ENCODE results near the gene SH2D4B. TPM values are rescaled to one million over a fixed set of nuclear protein-coding genes. Genes with fewer than 3 reads are reported as not detected.
A peak's percentile ranks its signal among the peaks of the same experiment; 100 is the strongest.
"Not testable (repeated sequence)": the region's sequence is repeated elsewhere in the genome, so short reads cannot be mapped to it uniquely, and the experiment has no call there.

The SH2D4B gene
- total RNA-seq, 1 experiment from 2014 or later = 0.08 TPM

DNA sequence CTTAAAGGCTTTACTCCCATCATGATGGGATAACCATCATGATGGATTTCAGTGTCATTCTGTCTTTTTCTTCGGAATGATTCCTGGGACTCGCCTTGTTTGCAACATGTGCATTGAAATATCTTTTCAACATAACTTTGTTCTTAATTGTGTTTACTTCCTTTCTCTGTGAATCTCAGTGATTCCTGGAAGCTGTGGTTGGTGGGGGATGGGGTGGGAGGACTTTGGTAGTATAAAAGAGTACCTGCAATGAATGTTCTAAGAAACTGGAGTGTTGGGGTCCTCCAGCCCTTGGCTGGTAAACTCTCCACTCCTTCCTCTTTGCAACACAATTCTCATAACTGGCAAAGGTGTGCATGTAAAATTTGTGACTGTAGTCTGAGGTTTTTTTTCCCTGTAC lies 11.5 kb upstream of the SH2D4B start:
- H3K4me1 ChIP-seq (replicated peaks) = peaks cover 50% of the 10 kb centered on the region
- H3K9me3 ChIP-seq (replicated peaks) = no peaks in the 10 kb centered on the region
- no peaks in the 10 kb centered on the region for H3K27me3 ChIP-seq (replicated peaks)
- H3K36me3 ChIP-seq = peaks cover 13% of the 10 kb centered on the region
- no peak overlapping the region for H3K27ac ChIP-seq
- no peak for DNase-seq (ENCODE audit: low read depth in 1 of 2, low spot score in 2 of 2)
- no peak overlapping the region for H3K4me3 ChIP-seq

DNA sequence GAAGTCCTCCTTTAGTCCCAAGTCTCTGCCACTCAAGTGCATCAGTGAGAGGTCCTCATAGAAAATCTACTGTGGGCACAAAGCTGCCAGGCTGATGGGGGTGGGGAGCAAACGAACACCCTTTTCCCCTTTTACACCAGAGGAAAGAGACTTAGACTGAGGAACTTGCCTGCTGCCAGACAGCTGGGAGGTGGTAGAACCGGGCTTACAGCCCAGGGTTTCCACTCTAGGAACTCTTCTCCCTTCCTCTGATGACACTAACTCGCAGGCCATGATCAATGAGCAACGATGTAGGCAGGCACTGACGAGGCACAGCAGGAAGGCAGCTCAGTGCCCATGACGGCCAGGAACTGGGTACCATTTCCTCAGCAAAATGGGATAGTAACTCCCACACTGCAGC lies 11.0 kb upstream of the SH2D4B start:
- H3K27me3 ChIP-seq (replicated peaks) = no peaks in the 10 kb centered on the region
- peaks cover 56% of the 10 kb centered on the region for H3K4me1 ChIP-seq (replicated peaks)
- no peak overlapping the region for H3K4me3 ChIP-seq
- no peak for DNase-seq (ENCODE audit: low read depth in 1 of 2, low spot score in 2 of 2)
- peaks cover 9% of the 10 kb centered on the region for H3K36me3 ChIP-seq
- H3K27ac ChIP-seq = no peak overlapping the region
- no peaks in the 10 kb centered on the region for H3K9me3 ChIP-seq (replicated peaks)

DNA sequence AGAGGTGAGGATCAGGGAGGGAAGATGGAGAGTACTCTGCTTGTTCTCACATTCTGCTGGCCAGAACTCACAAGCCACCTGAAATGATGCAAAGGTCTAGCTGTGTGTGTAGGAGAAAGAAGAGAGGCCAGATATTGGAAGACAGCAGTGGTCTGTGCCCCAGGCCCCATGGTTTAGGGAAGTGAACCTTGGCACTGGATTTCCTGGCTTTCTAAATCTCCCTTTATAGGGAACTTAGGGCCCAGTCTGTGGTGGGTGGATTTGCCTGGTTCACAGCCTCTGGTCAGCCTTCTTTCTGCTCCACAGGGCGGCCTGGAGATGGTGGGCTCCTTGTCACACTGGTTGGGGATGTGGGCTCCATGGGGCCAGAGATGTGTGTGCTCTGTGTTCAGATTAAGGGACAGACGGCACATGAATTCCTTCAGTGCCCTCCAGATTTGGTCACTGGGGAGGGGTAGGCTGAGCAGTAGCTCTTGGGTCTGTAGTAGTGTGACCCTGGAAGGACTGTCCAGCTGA lies 9.5 kb upstream of the SH2D4B start:
- no peak for DNase-seq (ENCODE audit: low read depth in 1 of 2, low spot score in 2 of 2)
- Histone ChIP-seq H3K4me1 (replicated peaks) (peaks cover 69% of the 10 kb centered on the region), H3K36me3 (no peaks in the 10 kb centered on the region), H3K27ac (peak overlapping the region; percentile 91), H3K4me3 (no peak overlapping the region), H3K9me3 (replicated peaks) (no peaks in the 10 kb centered on the region), H3K27me3 (replicated peaks) (no peaks in the 10 kb centered on the region)

DNA sequence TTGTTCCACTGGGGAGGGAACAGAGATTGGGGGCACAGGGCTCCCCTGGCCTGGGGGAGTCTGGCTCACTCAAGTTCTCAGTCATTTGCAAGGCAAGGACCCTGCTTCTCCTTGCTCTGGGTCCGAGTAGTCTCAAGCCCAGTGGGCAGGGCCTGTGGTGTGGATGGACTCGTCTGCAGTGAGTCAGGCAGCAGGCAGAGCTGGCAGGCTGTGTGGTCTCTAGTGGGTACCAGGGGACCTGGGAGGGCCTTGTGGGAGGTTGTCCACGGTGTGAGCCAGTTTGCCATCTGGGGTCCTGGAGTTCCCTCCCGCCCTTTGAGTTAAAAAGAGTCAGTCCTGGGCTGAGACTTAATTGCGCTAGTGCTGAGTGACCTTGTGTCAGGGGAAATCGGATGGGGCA lies 8.8 kb upstream of the SH2D4B start:
- no peaks in the 10 kb centered on the region for H3K27me3 ChIP-seq (replicated peaks)
- peak in 1 of 2 experiments; percentile 87 for DNase-seq (ENCODE audit: low read depth in 1 of 2, low spot score in 2 of 2)

GRCh38 chr10:80529604-80530003 lies 8.1 kb upstream of the SH2D4B start:
- no peaks in the 10 kb centered on the region for H3K36me3 ChIP-seq
- no peak overlapping the region for H3K4me3 ChIP-seq
- no peaks in the 10 kb centered on the region for H3K27me3 ChIP-seq (replicated peaks)
- no peaks in the 10 kb centered on the region for H3K9me3 ChIP-seq (replicated peaks)
- H3K4me1 ChIP-seq (replicated peaks) = peaks cover 69% of the 10 kb centered on the region
- peak overlapping the region; percentile 91 for H3K27ac ChIP-seq
- DNase-seq (ENCODE audit: low read depth in 1 of 2, low spot score in 2 of 2) = peak; percentile 86 to 87

More for the DNA sequence above, 8.8 kb upstream of the SH2D4B start:
- Histone ChIP-seq H3K27ac (peak overlapping the region; percentile 91), H3K4me1 (replicated peaks) (peaks cover 69% of the 10 kb centered on the region), H3K9me3 (replicated peaks) (no peaks in the 10 kb centered on the region), H3K4me3 (no peak overlapping the region), H3K36me3 (no peaks in the 10 kb centered on the region)

DNA sequence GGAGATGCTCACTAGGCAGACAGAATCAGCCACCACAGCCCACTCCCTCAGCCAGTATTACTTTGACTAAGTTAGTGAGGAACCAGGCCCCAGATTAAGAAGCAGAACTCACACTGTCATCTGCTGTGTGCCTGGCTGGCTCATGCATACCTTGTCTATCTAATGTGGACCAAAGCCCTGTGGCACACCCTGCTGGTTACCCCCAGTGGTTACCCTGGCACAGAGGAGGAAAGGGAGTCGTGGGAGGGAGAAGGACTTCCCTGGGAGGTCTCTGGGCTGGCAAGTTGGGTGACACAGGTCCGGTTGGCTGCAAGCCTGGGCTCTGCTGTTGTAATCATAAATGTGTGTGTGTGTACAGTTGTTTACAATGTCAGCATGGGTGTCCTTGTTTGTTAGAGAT lies 7.5 kb upstream of the SH2D4B start:
- Histone ChIP-seq H3K4me3 (no peak overlapping the region), H3K27ac (peak overlapping the region; percentile 91), H3K27me3 (replicated peaks) (no peaks in the 10 kb centered on the region), H3K9me3 (replicated peaks) (no peaks in the 10 kb centered on the region), H3K36me3 (no peaks in the 10 kb centered on the region), H3K4me1 (replicated peaks) (peaks cover 69% of the 10 kb centered on the region)
- peak; percentile 98 for DNase-seq (ENCODE audit: low read depth in 1 of 2, low spot score in 2 of 2)

DNA sequence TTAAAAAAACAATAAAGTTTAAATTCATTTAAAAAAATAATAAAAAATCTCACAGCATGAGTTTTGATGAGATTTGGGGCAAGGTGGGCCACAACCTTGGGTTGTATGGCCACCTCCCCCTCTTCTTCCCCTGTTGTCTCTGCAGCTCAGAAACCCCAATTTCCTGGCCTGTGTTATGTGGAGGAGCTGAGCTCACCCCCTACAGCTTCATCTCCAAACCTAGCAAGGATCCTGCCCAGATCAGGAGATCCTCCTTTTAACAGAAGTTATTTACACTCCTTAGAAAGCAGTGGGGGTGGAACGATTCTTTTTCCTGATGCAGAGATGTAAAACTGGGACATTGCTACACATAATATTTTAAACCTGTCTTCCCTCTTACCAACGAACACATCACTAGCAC lies 6.9 kb upstream of the SH2D4B start:
- Histone ChIP-seq H3K9me3 (replicated peaks) (no peaks in the 10 kb centered on the region), H3K27ac (peak overlapping the region; percentile 91), H3K4me1 (replicated peaks) (peaks cover 64% of the 10 kb centered on the region), H3K4me3 (no peak overlapping the region), H3K27me3 (replicated peaks) (no peaks in the 10 kb centered on the region), H3K36me3 (no peaks in the 10 kb centered on the region)
- no peak for DNase-seq (ENCODE audit: low read depth in 1 of 2, low spot score in 2 of 2)

DNA sequence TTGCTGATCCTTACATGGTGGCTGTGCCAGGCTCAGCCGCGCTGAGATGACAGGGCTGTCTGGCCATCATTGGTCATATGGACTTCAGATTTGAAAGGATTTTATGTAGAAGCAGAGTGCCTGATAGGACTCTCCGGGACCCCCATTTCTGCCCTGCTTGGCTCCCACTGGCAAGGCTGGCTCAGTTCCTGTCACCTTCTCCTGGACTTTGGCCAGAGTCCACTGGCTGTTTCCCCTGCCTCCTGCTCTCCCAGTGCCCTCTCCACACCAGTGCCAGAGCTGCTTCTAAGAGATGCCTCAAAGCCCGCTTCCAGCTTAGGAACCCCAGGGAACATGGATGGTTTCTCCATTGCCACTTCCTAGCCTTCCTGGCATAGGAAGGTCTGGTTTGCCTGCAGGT lies 5.1 kb upstream of the SH2D4B start:
- H3K4me1 ChIP-seq (replicated peaks) = peaks cover 52% of the 10 kb centered on the region
- no peak for DNase-seq (ENCODE audit: low read depth in 1 of 2, low spot score in 2 of 2)

DNA sequence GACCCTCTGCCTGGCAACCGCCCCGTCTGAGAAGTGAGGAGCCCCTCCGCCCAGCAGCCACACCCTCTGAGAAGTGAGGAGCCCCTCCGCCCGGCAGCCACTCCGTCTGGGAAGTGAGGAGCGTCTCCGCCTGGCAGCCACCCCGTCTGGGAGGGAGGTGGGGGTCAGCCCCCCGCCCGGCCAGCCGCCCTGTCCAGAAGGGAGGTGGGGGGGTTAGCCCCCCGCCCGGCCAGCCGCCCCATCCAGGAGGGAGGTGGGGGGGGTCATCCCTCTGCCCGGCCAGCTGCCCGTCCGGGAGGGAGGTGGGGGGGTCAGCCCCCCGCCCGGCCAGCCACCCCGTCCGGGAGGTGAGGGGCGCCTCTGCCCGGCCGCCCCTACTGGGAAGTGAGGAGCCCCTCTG lies 3.6 kb upstream of the SH2D4B start:
- not testable (repeated sequence) for H3K9me3 ChIP-seq (replicated peaks); DNase-seq (ENCODE audit: low read depth in 1 of 2, low spot score in 2 of 2); H3K4me3 ChIP-seq; H3K36me3 ChIP-seq; H3K27ac ChIP-seq; H3K27me3 ChIP-seq (replicated peaks)
- H3K4me1 ChIP-seq (replicated peaks) = peaks cover 40% of the 10 kb centered on the region

More for the DNA sequence above, 5.1 kb upstream of the SH2D4B start:
- Histone ChIP-seq H3K27me3 (replicated peaks) (no peaks in the 10 kb centered on the region), H3K9me3 (replicated peaks) (no peaks in the 10 kb centered on the region), H3K4me3 (no peak overlapping the region), H3K27ac (no peak overlapping the region), H3K36me3 (no peaks in the 10 kb centered on the region)

DNA sequence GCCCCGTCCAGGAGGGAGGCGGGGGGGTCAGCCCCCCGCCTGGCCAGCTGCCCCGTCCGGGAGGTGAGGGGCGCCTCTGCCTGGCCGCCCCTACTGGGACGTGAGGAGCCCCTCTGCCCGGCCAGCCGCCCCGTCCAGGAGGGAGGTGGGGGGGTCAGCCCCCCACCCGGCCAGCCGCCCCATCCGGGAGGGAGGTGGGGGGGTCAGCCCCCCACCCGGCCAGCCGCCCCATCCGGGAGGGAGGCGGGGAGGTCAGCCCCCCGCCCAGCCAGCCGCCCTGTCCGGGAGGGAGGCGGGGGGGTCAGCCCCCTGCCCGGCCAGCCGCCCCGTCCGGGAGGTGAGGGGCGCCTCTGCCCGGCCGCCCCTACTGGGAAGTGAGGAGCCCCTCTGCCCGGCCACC lies 3.1 kb upstream of the SH2D4B start:
- not testable (repeated sequence) for H3K4me3 ChIP-seq; H3K27me3 ChIP-seq (replicated peaks); H3K27ac ChIP-seq; H3K36me3 ChIP-seq; DNase-seq (ENCODE audit: low read depth in 1 of 2, low spot score in 2 of 2); H3K9me3 ChIP-seq (replicated peaks)
- peaks cover 34% of the 10 kb centered on the region for H3K4me1 ChIP-seq (replicated peaks)

DNA sequence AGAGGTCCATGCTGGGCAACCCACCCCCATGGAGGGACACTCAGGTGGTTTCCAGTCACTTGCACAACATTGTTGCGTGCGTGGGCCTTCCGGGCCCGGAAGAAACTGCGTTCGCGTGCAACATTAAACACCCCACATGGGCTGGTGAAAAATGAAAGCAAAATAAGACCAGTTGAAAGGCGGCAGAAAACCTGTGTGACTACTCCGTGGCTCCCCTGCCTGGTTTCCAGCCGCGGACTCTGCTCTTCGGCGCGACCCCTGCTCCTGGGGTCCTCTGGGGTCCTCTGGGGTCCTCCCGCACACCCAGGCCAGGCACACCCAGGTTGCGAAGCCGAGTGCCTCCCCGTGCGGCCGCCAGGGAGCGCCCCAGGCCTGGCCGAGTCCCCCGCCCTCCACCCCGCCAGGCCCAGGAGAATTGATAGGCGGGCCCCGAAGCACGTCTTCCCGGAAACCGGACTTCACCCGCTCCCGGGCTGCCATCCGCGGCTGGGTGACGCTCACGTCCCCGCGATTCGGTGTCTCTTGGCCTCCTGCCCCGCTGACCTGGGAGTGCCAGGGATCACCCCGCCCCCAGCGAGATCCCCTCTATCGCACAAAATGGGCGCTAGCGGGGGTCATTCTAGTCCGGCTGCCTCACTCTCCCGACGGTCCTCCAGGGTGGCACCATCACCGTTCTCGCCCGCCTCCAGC lies 1.9 kb upstream of the SH2D4B start:
- Histone ChIP-seq H3K4me1 (replicated peaks) (peaks cover 22% of the 10 kb centered on the region), H3K36me3 (no peaks in the 10 kb centered on the region), H3K27me3 (replicated peaks) (no peaks in the 10 kb centered on the region), H3K27ac (no peak overlapping the region), H3K4me3 (no peak overlapping the region), H3K9me3 (replicated peaks) (no peaks in the 10 kb centered on the region)
- DNase-seq (ENCODE audit: low read depth in 1 of 2, low spot score in 2 of 2) = peak in 1 of 2 experiments; percentile 34

DNA sequence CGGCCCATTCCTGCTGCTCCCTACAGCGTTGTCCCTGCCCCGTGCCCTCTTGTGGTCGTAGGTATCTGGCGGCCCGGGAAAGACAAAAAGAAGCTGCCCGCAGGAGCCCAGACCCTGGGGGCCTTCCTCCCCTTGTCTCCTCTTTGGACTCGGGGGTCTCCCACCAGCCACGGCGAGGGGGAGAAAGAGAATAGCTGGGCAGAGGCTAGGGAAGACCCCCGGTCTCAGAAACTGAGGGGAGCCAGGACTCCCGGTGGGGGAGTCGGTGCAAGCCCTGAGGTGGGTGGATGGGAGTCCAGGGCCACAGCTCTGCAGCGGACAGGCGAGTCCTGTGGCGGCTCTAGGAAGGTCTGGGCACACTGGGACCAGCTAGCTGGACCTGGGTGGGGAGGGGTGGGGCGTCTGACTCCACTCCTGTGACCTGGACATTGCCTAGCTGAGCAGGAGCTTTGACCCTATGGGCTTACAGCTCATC lies 1.3 kb upstream of the SH2D4B start:
- Histone ChIP-seq H3K27ac (no peak overlapping the region), H3K36me3 (no peaks in the 10 kb centered on the region), H3K9me3 (replicated peaks) (no peaks in the 10 kb centered on the region), H3K4me1 (replicated peaks) (peaks cover 20% of the 10 kb centered on the region), H3K4me3 (no peak overlapping the region), H3K27me3 (replicated peaks) (no peaks in the 10 kb centered on the region)
- peak in 1 of 2 experiments; percentile 34 for DNase-seq (ENCODE audit: low read depth in 1 of 2, low spot score in 2 of 2)

DNA sequence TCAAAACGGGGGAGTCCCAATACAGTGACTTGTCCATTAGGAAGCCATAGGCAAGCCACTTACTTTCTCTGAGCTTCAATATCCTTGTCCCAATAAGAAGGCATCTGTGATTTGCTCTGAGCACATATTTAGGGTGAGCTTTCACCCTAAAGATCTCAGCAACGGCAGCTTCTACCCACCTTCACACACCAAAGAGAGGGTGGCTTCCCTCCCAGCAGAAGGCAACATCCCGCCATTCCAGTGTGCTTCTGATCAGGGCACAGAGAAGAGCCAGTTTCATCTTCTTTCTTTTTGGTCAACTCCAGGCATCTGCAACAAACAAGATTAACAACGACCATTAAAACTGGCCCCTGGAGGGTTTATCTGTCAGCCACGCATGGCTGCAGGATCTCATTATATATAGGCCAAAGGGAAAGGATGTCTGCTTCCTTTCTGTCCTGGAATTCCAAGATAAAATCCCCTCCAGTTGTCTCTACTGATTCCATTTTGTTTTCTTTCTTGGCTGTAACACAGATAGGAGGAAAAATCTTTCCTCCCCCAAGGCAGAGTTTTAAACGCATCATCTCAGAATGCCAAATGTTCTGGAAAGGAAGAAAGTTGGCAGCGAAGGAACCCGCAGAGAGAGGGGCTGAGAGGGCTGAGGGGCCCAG lies 491 bp upstream of the SH2D4B start:
- peaks cover 20% of the 10 kb centered on the region for H3K4me1 ChIP-seq (replicated peaks)
- DNase-seq (ENCODE audit: low read depth in 1 of 2, low spot score in 2 of 2) = no peak
- H3K27ac ChIP-seq = no peak overlapping the region
- no peaks in the 10 kb centered on the region for H3K27me3 ChIP-seq (replicated peaks)
- H3K36me3 ChIP-seq = no peaks in the 10 kb centered on the region
- H3K9me3 ChIP-seq (replicated peaks) = no peaks in the 10 kb centered on the region
- no peak overlapping the region for H3K4me3 ChIP-seq

- Histone ChIP-seq H3K27me3 (replicated peaks) (no peaks in the 10 kb centered on the region), H3K36me3 (no peaks in the 10 kb centered on the region), H3K27ac (no peak overlapping the region), H3K9me3 (replicated peaks) (no peaks in the 10 kb centered on the region), H3K4me3 (no peak overlapping the region), H3K4me1 (replicated peaks) (peaks cover 15% of the 10 kb centered on the region)
- DNase-seq (ENCODE audit: low read depth in 1 of 2, low spot score in 2 of 2) = peak in 1 of 2 experiments; percentile 29
Measured at GRCh38 chr10:80538481-80539185, 931 bp downstream of the SH2D4B start.

All from SJSA1 (cell line).